Measurements from ENCODE around the gene GREB1.
A peak's percentile ranks its signal among the peaks of the same experiment; 100 is the strongest.

GREB1 gene

GRCh38 chr2:11680182-11680900 is 146.5 kb downstream of the GREB1 start:
- no peak overlapping the region for H3K4me3 ChIP-seq (ENCODE audit: low read depth, low read length)
- DNase-seq (ENCODE audit: low read depth) = no peak
- no peak for TF ChIP-seq CTCF (IDR thresholded peaks at IDR 0.05; ENCODE audit: insufficient read depth, low read depth, low read length, missing control alignments)

GRCh38 chr2:11680901-11681721 is 147.3 kb downstream of the GREB1 start:
- H3K4me3 ChIP-seq (ENCODE audit: low read depth, low read length) = no peak overlapping the region
- DNase-seq (ENCODE audit: low read depth) = no peak
- no peak for TF ChIP-seq CTCF (IDR thresholded peaks at IDR 0.05; ENCODE audit: insufficient read depth, low read depth, low read length, missing control alignments)

- DNase-seq (ENCODE audit: low read depth) = peak; percentile 49
- TF ChIP-seq CTCF (IDR thresholded peaks at IDR 0.05; ENCODE audit: insufficient read depth, low read depth, low read length, missing control alignments) = peak; percentile 77
- no peak overlapping the region for H3K4me3 ChIP-seq (ENCODE audit: low read depth, low read length)
These were observed 148.1 kb downstream of the GREB1 start for GRCh38 chr2:11681722-11682589.

- TF ChIP-seq CTCF (IDR thresholded peaks at IDR 0.05; ENCODE audit: insufficient read depth, low read depth, low read length, missing control alignments) = no peak
- DNase-seq (ENCODE audit: low read depth) = no peak
- H3K4me3 ChIP-seq (ENCODE audit: low read depth, low read length) = no peak overlapping the region
These were observed 148.7 kb downstream of the GREB1 start for GRCh38 chr2:11682590-11682915.

- DNase-seq (ENCODE audit: low read depth) = no peak
These were observed 149.6 kb downstream of the GREB1 start for GRCh38 chr2:11683476-11683875.

More at GRCh38 chr2:11683476-11683875, 149.6 kb downstream of the GREB1 start:
- TF ChIP-seq CTCF (IDR thresholded peaks at IDR 0.05; ENCODE audit: insufficient read depth, low read depth, low read length, missing control alignments) = no peak
- H3K4me3 ChIP-seq (ENCODE audit: low read depth, low read length) = no peak overlapping the region

Measured in GM12865 (cell line).